HG03439 (cell line): ENCODE results near the gene TAOK2.

Source experiments
- ATAC-seq: cut with Tn5 transposase; IDR thresholded peaks from one replicate; pipeline ENCODE4 v1.9.1; 2021; ENCODE audit warnings: mild to moderate bottlenecking, moderate library complexity; ENCODE audit not compliant: unreplicated experiment

The TAOK2 gene

DNA sequence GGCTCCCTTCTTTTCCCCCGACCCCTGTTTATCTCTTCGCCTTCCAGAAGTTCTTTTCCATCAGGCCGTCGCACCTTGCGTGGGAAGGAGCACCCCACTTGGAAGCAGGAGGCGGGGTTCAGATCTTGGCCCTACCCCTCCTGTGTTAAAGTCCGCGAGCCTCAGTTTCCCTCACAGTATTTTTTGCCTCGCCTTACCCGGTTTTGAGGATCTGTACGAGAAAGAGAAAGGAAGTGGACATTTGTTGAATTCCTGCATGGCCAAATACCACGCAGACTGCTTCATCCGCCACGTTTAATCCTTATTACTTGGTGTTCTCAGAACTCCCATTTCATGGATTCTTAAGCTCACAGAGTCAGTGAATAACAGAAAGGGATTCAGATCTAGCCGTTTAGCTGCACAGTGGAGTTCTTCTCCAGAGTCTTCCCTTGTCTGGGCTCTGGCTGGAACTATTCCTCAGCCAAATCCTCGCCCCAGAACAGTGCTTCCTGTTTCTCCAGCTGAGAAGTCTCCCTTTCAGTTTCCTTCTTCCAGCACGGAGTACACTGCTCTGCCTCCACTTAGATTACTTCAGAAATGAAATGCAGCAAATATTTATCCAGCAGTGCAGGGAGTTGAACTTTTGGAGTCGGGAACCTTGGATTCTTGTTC, 11.2 kb upstream of the TAOK2 start:
- ATAC-seq: no peak

DNA sequence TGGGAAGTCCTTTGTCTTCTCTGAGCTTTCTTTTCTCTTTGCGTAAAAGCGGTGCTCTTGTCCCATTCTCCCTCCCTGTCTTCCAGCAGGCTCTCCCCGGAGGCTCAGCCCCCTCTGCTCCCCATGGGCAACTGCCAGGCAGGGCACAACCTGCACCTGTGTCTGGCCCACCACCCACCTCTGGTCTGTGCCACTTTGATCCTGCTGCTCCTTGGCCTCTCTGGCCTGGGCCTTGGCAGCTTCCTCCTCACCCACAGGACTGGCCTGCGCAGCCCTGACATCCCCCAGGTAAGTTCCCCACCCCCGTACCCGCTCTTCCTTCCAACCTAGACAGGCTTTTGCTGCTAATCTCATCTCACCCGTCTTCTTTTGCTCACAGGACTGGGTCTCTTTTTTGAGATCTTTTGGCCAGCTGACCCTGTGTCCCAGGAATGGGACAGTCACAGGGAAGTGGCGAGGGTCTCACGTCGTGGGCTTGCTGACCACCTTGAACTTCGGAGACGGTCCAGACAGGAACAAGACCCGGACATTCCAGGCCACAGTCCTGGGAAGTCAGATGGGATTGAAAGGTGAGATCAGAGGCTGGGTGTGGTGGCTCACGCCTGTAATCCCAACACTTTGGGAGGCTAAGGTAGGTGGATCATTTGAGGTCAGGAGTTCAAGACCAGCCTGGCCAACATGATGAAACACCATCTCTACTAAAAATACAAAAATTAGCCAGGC, 10.5 kb upstream of the TAOK2 start:
- ATAC-seq: no peak

- ATAC-seq: no peak
These were observed 5.5 kb upstream of the TAOK2 start for GRCh38 chr16:29968205-29968604.

GRCh38 chr16:29971304-29971703, 2.4 kb upstream of the TAOK2 start:
- ATAC-seq: no peak

DNA sequence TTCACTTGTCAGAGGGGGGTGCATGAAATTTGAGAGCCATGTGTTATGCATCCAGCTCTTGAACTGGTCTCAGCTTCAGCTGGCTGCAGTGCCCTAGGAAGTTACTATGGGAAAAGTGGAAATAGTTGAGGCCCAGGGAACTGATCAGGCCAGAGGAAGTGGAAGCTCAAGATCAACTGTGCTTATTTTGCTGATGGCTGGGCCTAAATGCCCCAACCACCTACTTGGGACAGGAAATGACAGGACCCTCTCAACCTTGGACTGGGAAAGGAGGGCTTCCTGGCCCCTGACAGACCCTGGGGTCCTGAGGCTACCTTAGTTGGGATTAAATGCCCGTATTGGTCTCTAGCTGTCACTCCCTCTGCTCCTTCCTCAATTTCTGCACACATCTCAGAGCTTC, 1.2 kb upstream of the TAOK2 start:
- ATAC-seq: no peak

- ATAC-seq: no peak
These were observed 680 bp upstream of the TAOK2 start for GRCh38 chr16:29972992-29973383.

DNA sequence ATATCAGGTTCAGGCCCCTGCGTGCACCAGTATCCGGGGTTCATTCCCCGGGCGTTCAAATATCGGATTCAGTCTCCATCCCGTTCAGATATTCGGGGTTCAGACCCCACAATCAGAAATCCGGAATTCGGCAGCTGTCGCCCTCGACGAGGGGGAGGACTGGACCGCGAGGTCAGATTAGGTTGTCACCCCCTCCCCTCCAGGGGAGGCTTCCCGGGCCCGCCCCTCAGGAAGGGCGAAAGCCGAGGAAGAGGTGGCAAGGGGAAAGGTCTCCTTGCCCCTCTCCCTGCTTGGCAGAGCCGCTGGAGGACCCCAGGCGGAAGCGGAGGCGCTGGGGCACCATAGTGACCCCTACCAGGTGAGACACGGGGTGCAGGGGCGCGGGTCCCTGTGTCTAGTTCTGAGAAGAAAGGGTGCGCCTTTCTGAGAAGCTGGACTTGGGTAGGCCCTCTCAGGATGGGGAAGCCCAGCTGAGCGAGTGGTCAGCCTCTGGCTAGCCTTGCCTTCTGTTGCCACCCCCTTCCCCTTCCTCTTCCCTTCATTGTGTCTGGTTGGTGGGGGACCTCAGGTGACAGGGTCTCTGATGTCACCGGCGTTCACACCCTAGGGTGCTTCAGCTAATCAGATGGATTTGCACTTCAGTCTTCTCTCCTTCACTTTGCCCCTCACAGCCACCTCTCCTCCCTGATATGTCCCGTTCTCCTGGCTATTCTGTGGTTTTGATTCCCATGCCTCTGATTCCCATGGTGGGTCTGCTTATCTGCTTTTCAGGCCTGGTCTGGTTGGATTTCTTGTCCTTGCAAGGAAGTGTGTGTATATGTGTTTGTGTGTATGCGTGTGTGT, 844 bp downstream of the TAOK2 start:
- ATAC-seq: no peak

- ATAC-seq: no peak
These were observed 1.5 kb downstream of the TAOK2 start for GRCh38 chr16:29975134-29975538.

GRCh38 chr16:29975811-29976511, 2.3 kb downstream of the TAOK2 start:
- no peak for ATAC-seq

DNA sequence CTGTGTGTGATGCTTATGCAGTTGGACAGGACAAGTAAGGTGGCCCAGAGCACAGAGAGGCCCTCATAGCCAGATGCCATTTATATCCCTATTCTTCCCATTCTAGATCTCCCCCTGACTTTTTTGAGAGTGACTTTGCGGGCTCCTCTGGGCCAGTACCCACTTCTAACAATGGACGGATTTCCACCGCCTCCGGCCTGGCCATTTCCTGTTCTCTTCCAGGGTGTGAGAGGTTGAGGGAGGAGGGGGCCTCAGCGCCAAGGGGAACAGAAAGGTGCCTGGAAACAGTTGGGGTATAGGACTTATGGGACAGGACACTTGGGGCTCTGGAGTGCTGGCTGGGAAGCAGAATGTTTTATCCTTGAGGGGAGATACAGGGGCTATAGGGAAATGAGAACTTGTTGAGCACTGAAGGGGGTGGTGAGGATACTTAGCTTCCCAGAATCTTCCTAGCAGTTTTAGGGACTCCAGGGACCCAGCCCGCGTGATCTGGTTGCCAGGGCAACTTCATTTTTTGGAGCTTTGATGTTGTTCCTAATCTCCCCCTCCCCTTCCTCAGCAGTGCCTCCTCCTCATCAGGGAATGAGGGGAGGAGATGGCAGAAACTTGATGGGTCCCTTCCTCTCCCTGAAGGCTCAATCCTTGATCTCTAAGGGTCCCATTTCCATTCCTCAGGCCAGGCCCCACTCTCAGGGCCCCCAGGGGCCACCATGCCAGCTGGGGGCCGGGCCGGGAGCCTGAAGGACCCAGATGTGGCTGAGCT, 3.6 kb downstream of the TAOK2 start:
- no peak for ATAC-seq

- no peak for ATAC-seq
These were observed 4.4 kb downstream of the TAOK2 start for GRCh38 chr16:29978081-29978480.

- no peak for ATAC-seq
These were observed 5.0 kb downstream of the TAOK2 start for GRCh38 chr16:29978564-29979270.

GRCh38 chr16:29982560-29983419, 9.1 kb downstream of the TAOK2 start:
- no peak for ATAC-seq

GRCh38 chr16:29983420-29984136, 9.9 kb downstream of the TAOK2 start:
- ATAC-seq: no peak

DNA sequence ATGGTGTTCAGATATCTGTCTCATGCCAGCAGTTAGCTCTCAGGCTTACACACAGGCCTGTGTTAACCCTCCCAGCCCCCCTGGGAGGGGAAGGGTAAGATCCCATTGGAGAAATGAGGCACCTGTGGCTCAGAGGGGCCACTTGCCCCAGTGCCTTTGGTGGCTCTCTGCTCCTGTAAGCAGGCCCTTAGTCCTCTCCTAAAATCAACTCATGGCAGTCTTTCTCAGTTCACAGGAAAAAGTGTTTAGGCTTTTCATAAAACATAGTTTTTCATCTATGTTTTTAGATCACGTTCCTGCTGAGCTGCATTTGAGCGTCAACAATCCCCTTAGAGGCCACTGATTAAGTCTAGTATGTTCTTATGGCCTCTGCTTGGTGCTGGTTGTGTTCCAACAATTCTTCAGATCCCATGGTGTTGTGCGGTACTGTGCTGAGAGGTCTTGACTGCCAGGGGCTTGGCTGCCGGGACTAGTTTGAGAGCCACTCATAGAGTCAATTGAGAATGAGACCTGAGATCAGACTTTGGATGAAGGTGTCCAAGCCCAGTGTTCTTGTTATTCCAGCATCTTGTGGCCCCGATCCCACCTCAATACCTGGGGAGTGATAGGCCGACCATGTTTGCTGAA, 10.6 kb downstream of the TAOK2 start:
- ATAC-seq: no peak

DNA sequence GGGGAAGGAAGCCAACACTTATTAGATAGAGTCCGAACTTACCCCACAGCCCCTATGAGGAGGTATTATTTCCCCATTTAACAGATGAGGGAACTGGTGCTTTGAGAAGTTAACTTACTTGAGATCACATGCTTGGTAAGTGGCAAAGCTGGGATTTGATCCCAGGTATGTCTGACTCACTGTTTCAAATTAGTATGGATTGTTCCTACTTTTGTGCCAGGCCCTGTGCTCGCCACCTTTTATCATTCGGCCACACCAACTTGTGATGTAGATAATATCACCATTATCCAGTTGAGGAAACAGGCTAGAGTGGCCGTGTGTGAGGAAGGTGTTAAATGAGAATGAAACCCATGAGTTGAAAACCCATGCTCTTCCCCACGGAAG, 11.1 kb downstream of the TAOK2 start:
- no peak for ATAC-seq

DNA sequence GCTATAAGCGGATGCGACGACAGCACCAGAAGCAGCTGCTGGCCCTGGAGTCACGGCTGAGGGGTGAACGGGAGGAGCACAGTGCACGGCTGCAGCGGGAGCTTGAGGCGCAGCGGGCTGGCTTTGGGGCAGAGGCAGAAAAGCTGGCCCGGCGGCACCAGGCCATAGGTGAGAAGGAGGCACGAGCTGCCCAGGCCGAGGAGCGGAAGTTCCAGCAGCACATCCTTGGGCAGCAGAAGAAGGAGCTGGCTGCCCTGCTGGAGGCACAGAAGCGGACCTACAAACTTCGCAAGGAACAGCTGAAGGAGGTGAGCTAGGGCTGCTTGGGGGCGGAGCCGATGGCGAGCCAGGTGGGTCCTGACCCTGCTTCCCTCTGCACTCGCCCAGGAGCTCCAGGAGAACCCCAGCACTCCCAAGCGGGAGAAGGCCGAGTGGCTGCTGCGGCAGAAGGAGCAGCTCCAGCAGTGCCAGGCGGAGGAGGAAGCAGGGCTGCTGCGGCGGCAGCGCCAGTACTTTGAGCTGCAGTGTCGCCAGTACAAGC, 11.7 kb downstream of the TAOK2 start:
- ATAC-seq: no peak

GRCh38 chr16:29986231-29986630, 12.6 kb downstream of the TAOK2 start:
- ATAC-seq: no peak
